ENCODE results near the gene CCDC73.
"Not testable (repeated sequence)": the region's sequence is repeated elsewhere in the genome, so short reads cannot be mapped to it uniquely, and the experiment has no call there.

Gene CCDC73

DNA sequence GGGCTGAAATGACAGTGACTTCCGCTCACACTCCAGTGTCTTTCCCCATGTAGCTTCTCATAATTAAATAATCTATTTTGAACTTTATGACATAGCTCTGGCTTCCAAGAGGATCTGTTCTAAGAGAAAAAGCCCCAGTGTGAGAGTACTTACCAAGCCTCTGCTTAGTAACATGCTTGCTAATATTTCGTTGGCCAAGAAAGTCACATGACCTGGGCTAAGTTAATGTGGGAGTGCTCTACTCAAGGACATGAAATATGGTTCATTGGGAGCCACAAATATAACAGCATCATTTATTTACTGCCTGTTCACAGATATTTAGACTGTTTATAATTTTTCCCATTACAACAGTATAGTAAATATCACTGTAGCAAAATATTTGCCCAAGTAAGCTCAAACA lies 42.5 kb downstream of the CCDC73 start:
- POLR2A ChIA-PET, result no interaction called here
- TF ChIP-seq, protein P1, sequence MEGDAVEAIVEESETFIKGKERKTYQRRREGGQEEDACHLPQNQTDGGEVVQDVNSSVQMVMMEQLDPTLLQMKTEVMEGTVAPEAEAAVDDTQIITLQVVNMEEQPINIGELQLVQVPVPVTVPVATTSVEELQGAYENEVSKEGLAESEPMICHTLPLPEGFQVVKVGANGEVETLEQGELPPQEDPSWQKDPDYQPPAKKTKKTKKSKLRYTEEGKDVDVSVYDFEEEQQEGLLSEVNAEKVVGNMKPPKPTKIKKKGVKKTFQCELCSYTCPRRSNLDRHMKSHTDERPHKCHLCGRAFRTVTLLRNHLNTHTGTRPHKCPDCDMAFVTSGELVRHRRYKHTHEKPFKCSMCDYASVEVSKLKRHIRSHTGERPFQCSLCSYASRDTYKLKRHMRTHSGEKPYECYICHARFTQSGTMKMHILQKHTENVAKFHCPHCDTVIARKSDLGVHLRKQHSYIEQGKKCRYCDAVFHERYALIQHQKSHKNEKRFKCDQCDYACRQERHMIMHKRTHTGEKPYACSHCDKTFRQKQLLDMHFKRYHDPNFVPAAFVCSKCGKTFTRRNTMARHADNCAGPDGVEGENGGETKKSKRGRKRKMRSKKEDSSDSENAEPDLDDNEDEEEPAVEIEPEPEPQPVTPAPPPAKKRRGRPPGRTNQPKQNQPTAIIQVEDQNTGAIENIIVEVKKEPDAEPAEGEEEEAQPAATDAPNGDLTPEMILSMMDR (IDR thresholded peaks at IDR 0.05; ENCODE audit: insufficient read depth, low read length, missing control alignments), result no peak
- H3K4me3 ChIP-seq (ENCODE audit: low read depth, low read length), result no peak overlapping the region
- DNase-seq (ENCODE audit: low read depth, low spot score), result no peak
- CTCF ChIA-PET, result no interaction called here

DNA sequence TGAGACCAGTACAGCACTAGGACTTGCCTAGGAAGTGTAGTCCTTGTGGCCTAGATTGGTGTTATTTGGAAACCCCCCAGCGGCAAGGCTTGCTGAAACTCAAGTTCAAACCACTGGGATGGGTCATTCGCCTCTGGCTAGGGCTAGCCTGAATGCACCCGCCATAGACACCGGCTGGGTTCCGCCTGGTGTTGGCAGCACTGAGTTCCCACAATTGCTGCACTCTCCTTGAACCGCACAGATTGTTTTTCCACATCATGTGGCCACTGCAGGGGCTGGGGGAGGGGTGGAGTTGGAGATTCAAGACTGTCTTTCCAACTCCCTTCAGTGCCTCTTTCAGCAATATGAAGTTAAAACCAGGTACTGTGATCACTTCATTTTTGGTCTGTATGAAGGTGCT lies 43.1 kb downstream of the CCDC73 start:
- TF ChIP-seq, protein P1 (IDR thresholded peaks at IDR 0.05; ENCODE audit: insufficient read depth, low read length, missing control alignments), result no peak
- CTCF ChIA-PET, result no interaction called here
- POLR2A ChIA-PET, result no interaction called here
- H3K4me3 ChIP-seq (ENCODE audit: low read depth, low read length), result no peak overlapping the region
- DNase-seq (ENCODE audit: low read depth, low spot score), result no peak

DNA sequence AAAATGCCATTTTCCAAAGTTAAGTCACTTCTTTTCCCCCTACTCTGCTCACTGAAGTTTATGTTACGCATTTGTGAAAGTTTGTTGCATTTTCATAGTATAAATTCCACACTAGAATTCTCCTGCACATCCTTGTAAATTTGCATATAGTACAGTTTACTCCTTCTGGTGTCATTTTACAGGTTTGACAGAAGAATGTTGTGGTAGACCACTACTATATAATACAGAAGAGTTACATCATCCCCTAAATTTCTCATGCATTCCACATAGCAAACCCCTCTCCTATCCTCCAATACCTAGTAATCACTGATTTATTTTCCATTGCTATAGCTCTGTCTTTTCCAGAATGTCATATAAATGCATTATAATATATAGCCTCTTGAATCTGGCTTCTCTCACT lies 64.5 kb downstream of the CCDC73 start:
- CTCF ChIA-PET, result no interaction called here
- TF ChIP-seq, protein P1 (IDR thresholded peaks at IDR 0.05; ENCODE audit: insufficient read depth, low read length, missing control alignments), result no peak
- H3K4me3 ChIP-seq (ENCODE audit: low read depth, low read length), result no peak overlapping the region
- no peak for DNase-seq (ENCODE audit: low read depth, low spot score)
- POLR2A ChIA-PET, result no interaction called here

DNA sequence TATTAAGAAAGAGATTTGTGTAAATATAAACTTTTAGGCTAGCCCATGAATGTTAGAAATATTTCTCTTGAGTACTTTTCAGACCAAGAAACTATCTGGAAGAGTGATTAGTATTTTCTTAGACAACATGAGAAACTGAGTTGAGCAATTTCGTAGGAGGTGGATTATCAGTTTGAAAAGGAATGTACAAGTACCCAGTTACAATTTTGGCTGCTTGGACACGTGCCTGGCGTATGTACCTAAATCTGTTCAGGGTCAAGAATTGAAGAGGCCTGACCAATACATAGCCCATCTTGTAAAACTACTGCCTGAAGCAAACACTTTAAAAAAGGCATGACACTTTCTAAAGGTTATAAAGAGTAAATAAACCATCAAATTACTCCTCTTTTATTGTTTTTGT lies 71.1 kb downstream of the CCDC73 start:
- POLR2A ChIA-PET, result no interaction called here
- H3K4me3 ChIP-seq (ENCODE audit: low read depth, low read length), result no peak overlapping the region
- TF ChIP-seq, protein P1 (IDR thresholded peaks at IDR 0.05; ENCODE audit: insufficient read depth, low read length, missing control alignments), result no peak
- CTCF ChIA-PET, result interaction anchor here (1.0 kb wide), 1 partner anchor 69 kb away, joined by 4 read pairs; no protein-coding TSS in a partner anchor
- no peak for DNase-seq (ENCODE audit: low read depth, low spot score)

DNA sequence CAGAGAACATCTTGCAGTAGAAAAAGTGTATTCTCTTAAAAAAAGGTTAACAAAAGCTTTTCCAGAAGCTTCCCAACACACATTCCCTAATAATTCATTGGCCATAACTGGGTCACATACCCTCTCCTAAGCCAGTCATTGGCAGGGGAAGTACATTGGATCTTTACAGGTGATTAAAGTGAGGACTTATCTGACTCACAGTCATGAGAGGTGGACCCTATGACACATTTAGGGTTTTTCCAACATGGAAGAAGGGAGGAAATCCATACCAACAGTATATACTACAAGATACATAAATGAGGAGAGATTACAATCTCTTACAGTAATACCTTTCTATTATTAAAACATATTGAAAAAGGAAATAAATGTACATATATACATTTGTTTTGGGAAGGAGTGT lies 72.2 kb downstream of the CCDC73 start:
- CTCF ChIA-PET, result no interaction called here
- TF ChIP-seq, protein P1 (IDR thresholded peaks at IDR 0.05; ENCODE audit: insufficient read depth, low read length, missing control alignments), result no peak
- POLR2A ChIA-PET, result no interaction called here
- H3K4me3 ChIP-seq (ENCODE audit: low read depth, low read length), result no peak overlapping the region
- DNase-seq (ENCODE audit: low read depth, low spot score), result no peak

DNA sequence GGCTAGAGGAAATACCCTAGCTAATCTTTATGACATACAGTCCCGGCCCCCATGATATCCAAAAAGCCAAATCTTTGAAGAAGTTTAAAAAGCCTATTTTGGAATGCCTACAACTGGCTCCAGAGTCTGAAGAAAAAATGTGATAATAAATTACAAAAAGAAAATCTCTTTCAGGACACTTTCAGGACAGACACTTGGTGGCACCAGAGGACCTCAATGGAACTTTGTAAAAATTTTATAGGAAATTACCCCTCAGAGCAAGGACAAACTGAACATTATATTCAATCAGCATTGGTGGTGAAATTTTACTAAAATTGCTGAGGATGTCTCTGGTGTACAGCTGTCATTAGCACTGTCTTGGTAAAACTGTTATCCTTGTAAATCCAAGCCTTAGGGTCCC lies 81.0 kb downstream of the CCDC73 start:
- TF ChIP-seq, protein P1 (IDR thresholded peaks at IDR 0.05; ENCODE audit: insufficient read depth, low read length, missing control alignments), result no peak
- no peak for DNase-seq (ENCODE audit: low read depth, low spot score)
- POLR2A ChIA-PET, result no interaction called here
- CTCF ChIA-PET, result interaction anchor here (1.7 kb wide), 1 partner anchor 78 kb away, joined by 14 read pairs; no protein-coding TSS in a partner anchor
- no peak overlapping the region for H3K4me3 ChIP-seq (ENCODE audit: low read depth, low read length)

DNA sequence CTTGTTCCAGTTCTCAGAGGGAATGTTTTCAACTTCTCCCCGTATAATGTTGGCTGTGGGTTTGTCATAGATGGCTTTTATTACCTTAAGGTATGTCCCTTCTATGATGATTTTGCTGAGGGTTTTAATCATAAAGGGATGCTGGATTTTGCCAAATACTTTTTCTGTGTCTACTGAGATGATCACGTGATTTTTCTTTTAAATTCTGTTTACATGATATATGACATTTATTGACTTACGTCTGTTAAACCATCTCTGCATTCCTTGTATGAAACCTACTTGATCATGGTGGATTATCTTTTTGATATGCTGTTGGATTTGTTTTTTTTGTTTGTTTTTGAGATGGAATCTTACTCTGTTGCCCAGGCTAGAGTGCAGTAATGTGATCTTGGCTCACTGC lies 85.5 kb downstream of the CCDC73 start:
- POLR2A ChIA-PET; H3K4me3 ChIP-seq (ENCODE audit: low read depth, low read length); DNase-seq (ENCODE audit: low read depth, low spot score); CTCF ChIA-PET: not testable (repeated sequence)
